Neutrophil (primary cell): ENCODE results near the gene GRM5.
"Not testable (repeated sequence)": the region's sequence is repeated elsewhere in the genome, so short reads cannot be mapped to it uniquely, and the experiment has no call there.

Experiments
- H3K27ac ChIP-seq: fragments of 200-600 bp; sonication (generic); 2 replicates; pipeline ENCODE4 v1.5.1; 2016; ENCODE audit warnings: mild to moderate bottlenecking, moderate library complexity
- H3K27me3 ChIP-seq: fragments of 200-600 bp; sonication (generic); 2 replicates; pipeline ENCODE4 v1.6.0; 2016; ENCODE audit warnings: mild to moderate bottlenecking
- H3K36me3 ChIP-seq: fragments of 200-600 bp; sonication (generic); 2 replicates; pipeline ENCODE4 v1.5.1; 2017
- H3K4me1 ChIP-seq, 2 experiments: fragments of 200-600 bp in 1 of 2; sonication (generic) in 1 of 2; 1 replicate in 1 of 2; 2 replicates in 1 of 2; pipeline versions ENCODE4 v1.5.1 to v1.6.1; 2013 to 2016; ENCODE audit warnings: low read depth in 1 of 2, low read length in 1 of 2, mild to moderate bottlenecking in 1 of 2, moderate library complexity in 1 of 2; ENCODE audit not compliant: control insufficient read depth in 1 of 2, insufficient read depth in 1 of 2
- H3K4me3 ChIP-seq, 2 experiments: fragments of 200-600 bp in 1 of 2; sonication (generic) in 1 of 2; 1 replicate in 1 of 2; 2 replicates in 1 of 2; pipeline ENCODE4 v1.5.1; 2013 to 2016; ENCODE audit warnings: low read depth in 1 of 2, low read length in 1 of 2, mild to moderate bottlenecking in 1 of 2, moderate library complexity in 1 of 2
- H3K9me3 ChIP-seq: fragments of 200-600 bp; sonication (generic); 2 replicates; pipeline ENCODE4 v1.5.1; 2016
- CTCF ChIP-seq: fragments of 200-600 bp; sonication (generic); IDR thresholded peaks from 2 replicates; pipeline ENCODE4 v1.5.1; 2016; ENCODE audit warnings: antibody characterized with exemption

The GRM5 gene

GRCh38 chr11:88861618-88862017 is 204.2 kb downstream of the GRM5 start:
- Histone ChIP-seq H3K27ac (no peak overlapping the region), H3K4me1 (no peaks in the 10 kb centered on the region), H3K4me3 (no peak overlapping the region), H3K9me3 (no peaks in the 10 kb centered on the region), H3K27me3 (no peaks in the 10 kb centered on the region), H3K36me3 (no peaks in the 10 kb centered on the region)
- TF ChIP-seq CTCF, result no peak

- not testable (repeated sequence) for H3K27ac ChIP-seq, H3K9me3 ChIP-seq, H3K27me3 ChIP-seq, H3K4me1 ChIP-seq, H3K4me3 ChIP-seq, H3K36me3 ChIP-seq
These were observed 205.4 kb downstream of the GRM5 start for GRCh38 chr11:88860431-88860830.

GRCh38 chr11:88853963-88854362 is 211.8 kb downstream of the GRM5 start:
- not testable (repeated sequence) for H3K4me3 ChIP-seq, H3K27ac ChIP-seq, H3K9me3 ChIP-seq, H3K27me3 ChIP-seq, H3K4me1 ChIP-seq, H3K36me3 ChIP-seq

GRCh38 chr11:88851547-88851946 is 214.2 kb downstream of the GRM5 start:
- H3K9me3 ChIP-seq, H3K27ac ChIP-seq, H3K36me3 ChIP-seq, H3K4me1 ChIP-seq, H3K27me3 ChIP-seq, H3K4me3 ChIP-seq: not testable (repeated sequence)

- not testable (repeated sequence) for H3K36me3 ChIP-seq, H3K9me3 ChIP-seq, H3K4me3 ChIP-seq, H3K27me3 ChIP-seq, H3K4me1 ChIP-seq, H3K27ac ChIP-seq
These were observed 216.0 kb downstream of the GRM5 start for GRCh38 chr11:88849773-88850172.

GRCh38 chr11:88849368-88849767 is 216.4 kb downstream of the GRM5 start:
- Histone ChIP-seq H3K36me3 (no peaks in the 10 kb centered on the region), H3K4me3 (no peak overlapping the region), H3K27ac (no peak overlapping the region), H3K27me3 (no peaks in the 10 kb centered on the region), H3K9me3 (no peaks in the 10 kb centered on the region), H3K4me1 (no peaks in the 10 kb centered on the region)
- no peak for TF ChIP-seq CTCF

- not testable (repeated sequence) for H3K4me1 ChIP-seq, H3K27me3 ChIP-seq, H3K36me3 ChIP-seq, H3K4me3 ChIP-seq, H3K27ac ChIP-seq, H3K9me3 ChIP-seq
These were observed 219.5 kb downstream of the GRM5 start for GRCh38 chr11:88846266-88846665.

- H3K36me3 ChIP-seq, H3K4me1 ChIP-seq, H3K9me3 ChIP-seq, H3K27me3 ChIP-seq, H3K4me3 ChIP-seq, H3K27ac ChIP-seq: not testable (repeated sequence)
These were observed 220.8 kb downstream of the GRM5 start for GRCh38 chr11:88844941-88845340.

GRCh38 chr11:88843766-88844426 is 221.9 kb downstream of the GRM5 start:
- not testable (repeated sequence) for H3K27me3 ChIP-seq, H3K4me3 ChIP-seq, H3K36me3 ChIP-seq, H3K4me1 ChIP-seq, H3K27ac ChIP-seq, H3K9me3 ChIP-seq

- H3K27ac ChIP-seq, result not testable (repeated sequence)
These were observed 227.6 kb downstream of the GRM5 start for GRCh38 chr11:88838139-88838538.

GRCh38 chr11:88835709-88836108 is 230.1 kb downstream of the GRM5 start:
- H3K27ac ChIP-seq, H3K27me3 ChIP-seq, H3K4me1 ChIP-seq, H3K9me3 ChIP-seq, H3K36me3 ChIP-seq, H3K4me3 ChIP-seq: not testable (repeated sequence)

More at GRCh38 chr11:88838139-88838538, 227.6 kb downstream of the GRM5 start:
- not testable (repeated sequence) for H3K36me3 ChIP-seq, H3K4me1 ChIP-seq, H3K27me3 ChIP-seq, H3K4me3 ChIP-seq, H3K9me3 ChIP-seq
